D721Med (cell line): ENCODE measurements around the gene SOX1.

Experiments used
- DNase-seq: peaks from one replicate; pipeline ENCODE4 v3.0.0; 2011; ENCODE audit warnings: low spot score; ENCODE audit not compliant: insufficient read length
- FAIRE-seq: peaks from 2 replicates; lab custom pipeline; 2011; peaks lifted over from hg19 to GRCh38; lab: Jason Lieb, UNC
- TF ChIP-seq, protein P1 (sequence below): IDR thresholded peaks from 2 replicates; pipeline ENCODE4 v1.5.1; 2012; ENCODE audit warnings: mild to moderate bottlenecking, control low read depth; ENCODE audit not compliant: insufficient read depth; ENCODE audit errors: missing control alignments

The SOX1 gene

DNA sequence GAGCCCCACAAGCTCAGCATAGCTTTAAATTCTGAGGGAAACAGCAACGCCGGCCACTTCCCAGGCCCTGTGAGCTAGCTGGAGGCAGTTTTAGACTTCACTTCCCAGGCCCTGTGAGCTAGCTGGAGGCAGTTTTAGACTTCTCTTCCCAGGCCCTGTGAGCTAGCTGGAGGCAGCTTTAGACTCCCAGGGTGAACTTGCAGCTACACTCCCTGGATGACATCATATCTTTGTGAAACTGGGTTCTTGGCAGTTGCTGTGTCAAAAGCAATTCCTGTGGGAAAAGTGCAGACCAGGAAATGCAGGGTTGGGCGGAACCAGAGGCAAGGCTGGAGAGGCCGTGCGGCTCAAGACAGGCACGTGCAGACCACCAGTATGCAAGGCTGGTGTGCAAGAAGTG is 12.7 kb downstream of the SOX1 start:
- TF ChIP-seq, protein P1, sequence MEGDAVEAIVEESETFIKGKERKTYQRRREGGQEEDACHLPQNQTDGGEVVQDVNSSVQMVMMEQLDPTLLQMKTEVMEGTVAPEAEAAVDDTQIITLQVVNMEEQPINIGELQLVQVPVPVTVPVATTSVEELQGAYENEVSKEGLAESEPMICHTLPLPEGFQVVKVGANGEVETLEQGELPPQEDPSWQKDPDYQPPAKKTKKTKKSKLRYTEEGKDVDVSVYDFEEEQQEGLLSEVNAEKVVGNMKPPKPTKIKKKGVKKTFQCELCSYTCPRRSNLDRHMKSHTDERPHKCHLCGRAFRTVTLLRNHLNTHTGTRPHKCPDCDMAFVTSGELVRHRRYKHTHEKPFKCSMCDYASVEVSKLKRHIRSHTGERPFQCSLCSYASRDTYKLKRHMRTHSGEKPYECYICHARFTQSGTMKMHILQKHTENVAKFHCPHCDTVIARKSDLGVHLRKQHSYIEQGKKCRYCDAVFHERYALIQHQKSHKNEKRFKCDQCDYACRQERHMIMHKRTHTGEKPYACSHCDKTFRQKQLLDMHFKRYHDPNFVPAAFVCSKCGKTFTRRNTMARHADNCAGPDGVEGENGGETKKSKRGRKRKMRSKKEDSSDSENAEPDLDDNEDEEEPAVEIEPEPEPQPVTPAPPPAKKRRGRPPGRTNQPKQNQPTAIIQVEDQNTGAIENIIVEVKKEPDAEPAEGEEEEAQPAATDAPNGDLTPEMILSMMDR: no peak
- no peak for FAIRE-seq

DNA sequence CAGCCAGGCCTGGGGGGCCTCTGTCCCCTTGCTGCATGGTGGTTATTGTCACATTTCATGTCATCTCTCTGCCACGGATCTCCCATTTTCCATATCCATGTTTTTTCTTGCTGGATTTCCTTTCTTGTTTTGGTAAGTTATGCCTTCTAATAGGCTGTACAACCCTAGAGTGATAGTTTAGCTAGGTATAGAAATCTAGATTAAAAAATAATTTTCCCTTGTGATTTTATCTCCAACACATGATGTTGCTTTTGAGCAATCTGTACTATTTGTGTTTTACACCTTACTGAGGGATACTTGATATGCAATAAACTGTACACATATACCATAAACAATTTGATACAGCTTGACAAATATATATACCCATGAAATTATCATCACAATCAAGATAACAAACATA is 17.0 kb downstream of the SOX1 start:
- no peak for FAIRE-seq
- no peak for DNase-seq
- TF ChIP-seq, protein P1: no peak

More for the DNA sequence above, 12.7 kb downstream of the SOX1 start:
- DNase-seq: no peak

DNA sequence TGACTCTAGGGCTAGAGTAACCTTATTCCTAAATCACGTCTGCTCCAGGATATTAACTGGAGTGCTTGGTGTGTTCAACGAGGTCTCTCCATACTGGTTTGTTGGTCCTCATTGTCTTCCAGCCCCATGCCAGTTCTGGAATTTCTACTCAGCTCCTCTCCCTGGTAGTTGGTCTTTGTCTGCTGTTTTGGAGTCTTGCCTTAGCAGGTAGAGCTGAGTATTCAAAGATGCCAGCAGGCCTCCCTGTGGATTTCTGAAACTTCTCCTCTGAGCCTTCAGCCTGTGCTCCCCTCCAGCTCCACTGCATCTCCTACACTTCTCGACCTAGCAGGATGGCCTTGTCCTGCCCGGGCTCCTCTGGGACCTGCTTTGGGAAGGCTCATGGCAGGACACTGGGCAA is 25.5 kb downstream of the SOX1 start:
- no peak for DNase-seq
- no peak for FAIRE-seq
- TF ChIP-seq, protein P1: no peak

DNA sequence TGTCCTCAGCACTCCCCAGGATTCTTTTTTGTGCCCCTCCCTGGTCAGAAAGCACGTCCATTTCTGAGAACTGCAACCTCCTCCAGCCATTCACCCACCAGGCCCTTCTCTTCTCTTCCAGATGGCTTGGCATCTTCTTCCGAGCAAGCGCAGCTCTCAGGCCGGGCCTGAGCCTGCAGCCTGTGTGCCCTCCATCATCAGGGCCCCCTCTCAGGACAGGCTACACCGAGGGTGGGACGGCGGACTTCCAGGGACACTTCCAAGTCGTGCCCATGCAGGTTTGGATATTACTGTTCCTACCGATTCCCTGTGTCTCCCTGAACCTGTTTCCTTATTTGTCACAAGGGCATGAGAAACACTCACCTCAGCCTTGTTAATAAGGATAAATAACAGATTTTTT is 28.4 kb downstream of the SOX1 start:
- FAIRE-seq (no peak), DNase-seq (no peak)
- TF ChIP-seq, protein P1: no peak

DNA sequence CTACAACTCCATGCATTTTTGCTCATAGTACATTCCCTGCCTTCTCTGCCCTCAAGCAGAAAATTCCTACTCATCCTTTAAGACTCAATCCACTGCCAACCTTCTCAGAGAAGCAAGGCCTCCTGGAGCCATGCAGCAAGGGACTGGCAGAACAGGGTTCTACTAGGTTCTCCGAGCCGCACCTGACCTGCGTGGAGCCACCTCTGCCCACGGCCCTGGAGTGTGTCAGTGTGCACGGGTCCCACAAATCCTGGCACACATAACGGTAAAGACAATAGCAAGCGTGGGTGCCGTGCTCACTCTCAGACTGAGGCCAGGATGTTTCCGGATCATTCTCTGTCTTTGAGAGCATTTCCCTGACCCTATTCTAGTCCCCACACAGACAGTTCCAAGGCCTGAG is 30.0 kb downstream of the SOX1 start:
- FAIRE-seq: no peak
- TF ChIP-seq, protein P1: no peak
- DNase-seq: no peak

DNA sequence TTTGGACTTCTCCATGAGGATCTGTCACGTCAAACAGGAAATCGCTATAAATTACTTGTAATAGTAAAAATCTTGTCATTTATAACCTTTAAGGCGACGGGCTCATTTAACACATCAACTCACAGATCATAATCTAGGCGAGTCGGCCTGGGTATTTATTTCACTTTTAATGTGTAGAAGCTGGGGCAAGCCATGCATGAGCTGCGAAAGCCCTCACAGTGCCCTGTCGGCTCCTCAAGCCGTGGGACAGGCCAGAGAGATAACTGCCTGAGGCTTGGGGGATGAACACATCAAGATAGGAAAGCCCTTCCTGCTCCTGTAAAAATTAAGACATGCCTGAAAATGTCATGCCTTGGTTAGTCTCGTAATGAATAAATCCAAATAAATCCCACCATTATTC is 30.8 kb downstream of the SOX1 start:
- TF ChIP-seq, protein P1: no peak
- FAIRE-seq: no peak
- no peak for DNase-seq

DNA sequence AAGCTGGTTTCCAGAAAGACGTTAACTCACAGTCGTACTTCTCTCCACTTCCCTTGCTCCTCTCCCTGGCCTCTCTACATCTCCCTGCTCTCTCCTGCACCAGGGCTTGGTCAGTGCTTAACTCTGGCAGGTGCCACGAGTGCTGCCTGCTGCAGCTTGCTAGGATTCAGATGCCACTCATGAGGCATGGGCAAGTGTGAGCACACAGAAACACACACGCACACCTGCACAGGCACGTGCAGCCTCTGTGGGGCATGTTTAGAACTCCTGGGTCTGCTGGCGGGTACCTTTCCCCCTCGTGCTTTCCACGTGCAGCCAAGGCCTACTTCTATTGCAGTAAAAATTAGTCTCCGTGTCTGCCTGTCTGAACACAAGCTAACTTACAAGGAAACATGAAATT is 31.8 kb downstream of the SOX1 start:
- FAIRE-seq (no peak), DNase-seq (no peak)
- TF ChIP-seq, protein P1: no peak
